GM18861 (cell line): Measurements from ENCODE around the gene FAR1.

Source experiments
- ATAC-seq: cut with Tn5 transposase; IDR thresholded peaks from one replicate; pipeline ENCODE4 v1.9.1; 2021; ENCODE audit not compliant: unreplicated experiment

The FAR1 gene

GRCh38 chr11:13775471-13775870 is 107.0 kb downstream of the FAR1 start:
- ATAC-seq, result no peak

DNA sequence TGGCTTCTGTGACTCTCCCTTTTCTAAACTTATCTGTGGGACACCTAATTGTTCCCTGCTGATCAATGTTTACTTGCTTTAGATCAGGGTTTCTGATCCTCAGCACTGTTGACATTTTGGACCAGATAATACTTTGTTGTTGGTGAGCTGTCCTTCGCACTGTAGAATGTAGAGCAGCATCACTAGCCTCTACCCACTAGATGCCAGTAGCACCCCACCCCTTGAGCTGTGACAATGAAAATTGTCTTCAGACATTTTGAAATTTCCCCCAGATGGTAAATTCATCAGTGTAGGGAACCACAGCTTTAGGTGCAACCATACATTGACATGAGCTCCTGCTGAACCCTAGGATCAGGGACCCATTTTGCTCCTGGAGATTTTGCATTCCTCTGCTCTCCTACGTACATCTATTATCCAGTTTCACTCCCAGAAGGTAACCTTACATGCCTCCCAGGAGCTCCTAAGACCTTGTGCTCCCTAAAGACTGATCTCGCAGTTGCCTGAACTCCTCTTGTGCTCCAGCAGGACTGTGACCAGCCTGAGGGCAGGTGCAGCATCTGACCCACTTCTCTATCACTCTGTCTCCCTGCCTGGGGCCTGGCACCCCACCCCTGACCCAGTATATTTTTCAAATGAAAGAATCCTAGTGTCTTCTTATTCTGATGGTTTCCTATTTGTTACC is 107.8 kb downstream of the FAR1 start:
- no peak for ATAC-seq

GRCh38 chr11:13777341-13777985 is 109.0 kb downstream of the FAR1 start:
- ATAC-seq, result no peak

- no peak for ATAC-seq
Observed at GRCh38 chr11:13778345-13778744, 109.9 kb downstream of the FAR1 start.

GRCh38 chr11:13781153-13781552 is 112.7 kb downstream of the FAR1 start:
- ATAC-seq, result no peak
